Measurements from ENCODE around the gene SIGLEC11. TPM values are rescaled to one million over a fixed set of nuclear protein-coding genes. Genes with fewer than 3 reads are reported as not detected.
A peak's percentile ranks its signal among the peaks of the same experiment; 100 is the strongest.

The SIGLEC11 gene
- total and polyA plus RNA-seq, 2 of the 13 experiments (the other 11 are each of a cell fraction or from before 2014, with no cell fraction given): not detected

- Histone ChIP-seq H3K4me2 (ENCODE audit: low read depth, low read length) (no peak overlapping the region), H3K36me3 (replicated peaks in 1 of 2; ENCODE audit: control insufficient read depth in 1 of 2, insufficient read depth in 2 of 2, low read length in 2 of 2) (peaks cover 16 to 41% of the 10 kb centered on the region in 2 experiments), H3K4me3 (replicated peaks in 1 of 3; ENCODE audit: insufficient read depth in 1 of 3, low read depth in 2 of 3, low read length in 3 of 3) (no peak overlapping the region), H3K27ac (ENCODE audit: extremely low read length, insufficient read depth, low read length) (no peak overlapping the region), H3K9me3 (ENCODE audit: low read length) (no peaks in the 10 kb centered on the region), H4K20me1 (ENCODE audit: insufficient read depth, low read length) (peaks cover 2% of the 10 kb centered on the region; the same call in 1 of the 2 replicates), H3K9ac (ENCODE audit: insufficient read depth, low read depth, low read length) (no peak overlapping the region), H3K27me3 (ENCODE audit: control insufficient read depth in 1 of 2, insufficient read depth in 2 of 2, low read length in 2 of 2) (no peaks in the 10 kb centered on the region), H2AFZ (ENCODE audit: low read length) (no peak overlapping the region), H3K79me2 (ENCODE audit: insufficient read depth, low read length) (peaks cover 56% of the 10 kb centered on the region), H3K4me1 (ENCODE audit: insufficient read depth, low read length) (peaks cover 13% of the 10 kb centered on the region)
- intact Hi-C loops (cut with micrococcal nuclease; ENCODE audit: unreplicated experiment): no loop called here
- POLR2A ChIA-PET: interaction anchor here (0.7 kb wide), 1 partner anchor 11 kb away, joined by 3 read pairs; the partner anchor contains the start of gene ATF5
- CTCF ChIA-PET (ENCODE audit: low intra/inter-chr PET ratio, low total read pairs): no interaction called here
- in situ Hi-C loops (cut with HindIII; ENCODE audit: extremely low pct_ligation_motif_present, low pct_unique_long_range_greater_than_20kb): no loop called here
- BruUV-seq (replicated peaks): no TSS peak
- 98% methylated on average over 8 of the region's 8 CpGs for WGBS (ENCODE audit: low lambda C conversion rate)
- DNase-seq (ENCODE audit: low spot score) (no peak), ATAC-seq (no peak), FAIRE-seq (no peak)
- TF ChIP-seq ZNF10 (CRISPR knock-in tag; IDR thresholded peaks at IDR 0.05; ENCODE audit: borderline replicate concordance, low read depth) (no peak), IKZF1 (IDR thresholded peaks at IDR 0.05) (no peak), ZNF121 (CRISPR knock-in tag; IDR thresholded peaks at IDR 0.05) (0 out of 2 replicates have a peak, but pooled peaks have one; percentile 40), SOX6 (IDR thresholded peaks at IDR 0.05) (no peak), SOX6 (CRISPR knock-in tag; IDR thresholded peaks at IDR 0.05) (no peak), ZNF784 (CRISPR knock-in tag; IDR thresholded peaks at IDR 0.05; ENCODE audit: borderline replicate concordance) (no peak)
Measured at GRCh38 chr19:49918089-49918488, 42.9 kb downstream of the SIGLEC11 start.

- in situ Hi-C loops (cut with HindIII; ENCODE audit: extremely low pct_ligation_motif_present, low pct_unique_long_range_greater_than_20kb): no loop called here
- ChIA-PET CTCF (ENCODE audit: low intra/inter-chr PET ratio, low total read pairs) (no interaction called here), POLR2A (interaction anchor here (1.0 kb wide), 1 partner anchor 12 kb away, joined by 3 read pairs; the partner anchor contains the start of genes ATF5 and NUP62)
- DNase-seq (ENCODE audit: low spot score) (no peak), ATAC-seq (no peak; the same call in 2 of the 3 replicates), FAIRE-seq (no peak)
- no TSS peak for BruUV-seq (replicated peaks)
- peaks cover 17% of the 10 kb centered on the region for H3K4me1 ChIP-seq (ENCODE audit: insufficient read depth, low read length)
- 94% methylated on average over 21 of the region's 21 CpGs for WGBS (ENCODE audit: low lambda C conversion rate)
- no peak overlapping the region for H3K4me2 ChIP-seq (ENCODE audit: low read depth, low read length)
- H3K9me3 ChIP-seq (ENCODE audit: low read length): no peaks in the 10 kb centered on the region
- no peaks in the 10 kb centered on the region for H3K27me3 ChIP-seq (ENCODE audit: control insufficient read depth in 1 of 2, insufficient read depth in 2 of 2, low read length in 2 of 2)
- peaks cover 19 to 38% of the 10 kb centered on the region in 2 experiments for H3K36me3 ChIP-seq (replicated peaks in 1 of 2; ENCODE audit: control insufficient read depth in 1 of 2, insufficient read depth in 2 of 2, low read length in 2 of 2)
- H3K9ac ChIP-seq (ENCODE audit: insufficient read depth, low read depth, low read length): no peak overlapping the region
- no peak overlapping the region for H2AFZ ChIP-seq (ENCODE audit: low read length)
- intact Hi-C loops (cut with micrococcal nuclease; ENCODE audit: unreplicated experiment): no loop called here
- peaks cover 2% of the 10 kb centered on the region; the same call in 1 of the 2 replicates for H4K20me1 ChIP-seq (ENCODE audit: insufficient read depth, low read length)
- H3K4me3 ChIP-seq (replicated peaks in 1 of 3; ENCODE audit: insufficient read depth in 1 of 3, low read depth in 2 of 3, low read length in 3 of 3): no peak overlapping the region
- H3K79me2 ChIP-seq (ENCODE audit: insufficient read depth, low read length): peaks cover 47% of the 10 kb centered on the region
- H3K27ac ChIP-seq (ENCODE audit: extremely low read length, insufficient read depth, low read length): no peak overlapping the region
- TF ChIP-seq STAG1 (CRISPR knock-in tag; IDR thresholded peaks at IDR 0.05): peak; percentile 9; the same call in 1 of the 2 replicates
- peak; percentile 80; the same call in 1 of the 2 replicates for TF ChIP-seq ZBTB33 (CRISPR knock-in tag; IDR thresholded peaks at IDR 0.05)
- TF ChIP-seq IKZF5 (CRISPR knock-in tag; IDR thresholded peaks at IDR 0.05): no peak
- no peak for TF ChIP-seq TFDP2 (CRISPR knock-in tag; IDR thresholded peaks at IDR 0.05)
Measured at GRCh38 chr19:49916839-49917733, 43.9 kb downstream of the SIGLEC11 start.
